Keratinocyte (primary cell): ENCODE measurements around the gene REN. TPM values are rescaled to one million over a fixed set of nuclear protein-coding genes. Genes with fewer than 3 reads are reported as not detected.
A peak's percentile ranks its signal among the peaks of the same experiment; 100 is the strongest.

Experiments
- DNase-seq: peaks from one replicate; pipeline ENCODE4 v3.0.0-alpha.2; 2011; ENCODE audit warnings: low read depth, missing footprints, low spot score
- FAIRE-seq: peaks from 2 replicates; lab custom pipeline; 2011; peaks lifted over from hg19 to GRCh38; lab: Jason Lieb, UNC
- H2AFZ ChIP-seq: 2 replicates; pipeline ENCODE4 v1.6.0; 2012; ENCODE audit warnings: low read length, control low read depth, inconsistent platforms; ENCODE audit not compliant: control insufficient read depth
- H3K27ac ChIP-seq: 2 replicates; pipeline ENCODE4 v1.5.1; 2011; ENCODE audit warnings: low read length; ENCODE audit not compliant: control insufficient read depth, insufficient read depth
- H3K27me3 ChIP-seq: 3 replicates; pipeline ENCODE4 v1.6.0; 2011; ENCODE audit warnings: low read length; ENCODE audit not compliant: control insufficient read depth, insufficient read depth; ENCODE audit errors: extremely low read depth
- H3K36me3 ChIP-seq, 2 experiments: 2 replicates in 1 of 2; 3 replicates in 1 of 2; pipeline ENCODE4 v1.5.1; 2011; ENCODE audit warnings: low read length in 2 of 2, mild to moderate bottlenecking in 1 of 2; ENCODE audit not compliant: control insufficient read depth in 2 of 2, insufficient read depth in 2 of 2; ENCODE audit errors: extremely low read depth in 1 of 2
- H3K4me1 ChIP-seq: 3 replicates; pipeline ENCODE4 v1.5.1; 2011; ENCODE audit warnings: low read length; ENCODE audit not compliant: control insufficient read depth, insufficient read depth; ENCODE audit errors: extremely low read depth
- H3K4me2 ChIP-seq: 3 replicates; pipeline ENCODE4 v1.6.0; 2011; ENCODE audit warnings: low read depth, low read length; ENCODE audit not compliant: control insufficient read depth, insufficient read depth; ENCODE audit errors: extremely low read depth
- H3K4me3 ChIP-seq, 3 experiments: fragments of 200-600 bp in 1 of 3; sonication (generic) in 1 of 3; 2 replicates in 2 of 3; 3 replicates in 1 of 3; pipeline ENCODE4 v1.5.1; 2011 to 2016; ENCODE audit warnings: low read length in 3 of 3, mild to moderate bottlenecking in 3 of 3, control low read depth in 2 of 3, inconsistent platforms in 1 of 3, low read depth in 1 of 3, mixed read lengths in 1 of 3, mixed run types in 1 of 3, moderate library complexity in 1 of 3; ENCODE audit not compliant: control insufficient read depth in 2 of 3, insufficient read depth in 2 of 3; ENCODE audit errors: extremely low read depth in 1 of 3
- H3K79me2 ChIP-seq: 2 replicates; pipeline ENCODE4 v1.6.0; 2012; ENCODE audit warnings: low read length; ENCODE audit not compliant: control insufficient read depth, insufficient read depth
- H3K9ac ChIP-seq: 3 replicates; pipeline ENCODE4 v1.6.0; 2011; ENCODE audit warnings: low read length; ENCODE audit not compliant: control insufficient read depth, insufficient read depth; ENCODE audit errors: extremely low read depth
- H3K9me1 ChIP-seq: 3 replicates; pipeline ENCODE4 v1.6.0; 2011; ENCODE audit warnings: low read length; ENCODE audit not compliant: control insufficient read depth, insufficient read depth; ENCODE audit errors: extremely low read depth
- H3K9me3 ChIP-seq: 2 replicates; pipeline ENCODE4 v1.5.1; 2012; ENCODE audit warnings: low read depth, low read length; ENCODE audit not compliant: control insufficient read depth
- H4K20me1 ChIP-seq: 3 replicates; pipeline ENCODE4 v1.6.0; 2011; ENCODE audit warnings: low read length; ENCODE audit not compliant: control insufficient read depth, insufficient read depth; ENCODE audit errors: extremely low read depth
- EZH2 ChIP-seq: IDR thresholded peaks from one replicate; pipeline ENCODE4 v1.6.1; 2012; ENCODE audit warnings: inconsistent platforms, mild to moderate bottlenecking, low read length, moderate library complexity
- dilution Hi-C: fragments of 300-500 bp; cut with MboI; formaldehyde crosslinking; loops from one replicate; pipeline ENCODE4 v1.7.0; 2020; ENCODE audit warnings: low sequenced_read_pairs; ENCODE audit not compliant: extremely low pct_ligation_motif_present
- polyA plus RNA-seq, 5 experiments: library from polyadenylated mRNA; depleted of rRNA in 3 of 5; stranded (reverse) in 3 of 5; stranded (forward) in 1 of 5; unstranded in 1 of 5; fragments of >200 nt; gene quantifications; 1 replicate in 1 of 5; 2 replicates in 3 of 5; 3 replicates in 1 of 5; pipeline versions ENCODE4 v1.2.1 to v1.2.3, GENCODE V29; 2011 to 2012; ENCODE audit warnings: missing spikeins in 2 of 5, low read depth in 1 of 5, low replicate concordance in 1 of 5
- TF ChIP-seq, protein P1 (sequence below), 3 experiments: IDR thresholded peaks in 1 of 3; conservative IDR thresholded peaks in 1 of 3; optimal IDR thresholded peaks in 1 of 3; 2 replicates in 2 of 3; 3 replicates in 1 of 3; pipeline versions ENCODE3 to v1.5.1; 2011; ENCODE audit warnings: low read length in 3 of 3, mild to moderate bottlenecking in 3 of 3, moderate library complexity in 2 of 3, control low read depth in 1 of 3, inconsistent platforms in 1 of 3; ENCODE audit not compliant: insufficient read depth in 2 of 3; ENCODE audit errors: extremely low read depth in 1 of 3

Gene REN
- polyA plus RNA-seq, 1 donor (not counting 4 experiments of a cell fraction or from before 2014, with no cell fraction given): not detected

DNA sequence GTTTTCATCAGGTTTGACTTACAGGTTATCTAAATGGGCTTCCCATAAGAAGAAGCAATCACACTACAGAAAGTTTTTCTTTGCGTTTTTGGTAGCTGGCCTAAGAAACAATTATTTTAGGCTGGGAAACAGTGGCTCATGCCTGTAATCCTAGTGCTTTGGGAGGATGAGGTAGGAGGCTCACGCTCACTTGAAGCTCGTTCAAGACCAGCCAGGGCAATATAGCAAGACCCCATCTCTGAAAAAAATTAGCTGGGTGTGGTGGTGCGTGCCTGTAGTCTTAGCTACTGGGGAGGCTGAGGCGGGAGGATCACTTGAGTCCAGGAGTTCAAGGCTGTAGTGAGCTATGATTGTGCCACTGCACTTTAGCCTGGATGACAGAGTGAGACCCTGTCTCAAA, 1.6 kb upstream of the REN start:
- Histone ChIP-seq H3K9me3 (peaks cover 6% of the 10 kb centered on the region), H3K27ac (no peak overlapping the region), H3K36me3 (no peaks in the 10 kb centered on the region), H3K4me3 (no peak overlapping the region), H3K4me1 (peaks cover 19% of the 10 kb centered on the region), H4K20me1 (no peaks in the 10 kb centered on the region), H3K9ac (no peak overlapping the region), H3K27me3 (no peaks in the 10 kb centered on the region), H3K4me2 (no peak overlapping the region), H3K9me1 (no peaks in the 10 kb centered on the region), H3K79me2 (no peaks in the 10 kb centered on the region), H2AFZ (no peak overlapping the region)
- no peak for TF ChIP-seq EZH2
- TF ChIP-seq, protein P1, sequence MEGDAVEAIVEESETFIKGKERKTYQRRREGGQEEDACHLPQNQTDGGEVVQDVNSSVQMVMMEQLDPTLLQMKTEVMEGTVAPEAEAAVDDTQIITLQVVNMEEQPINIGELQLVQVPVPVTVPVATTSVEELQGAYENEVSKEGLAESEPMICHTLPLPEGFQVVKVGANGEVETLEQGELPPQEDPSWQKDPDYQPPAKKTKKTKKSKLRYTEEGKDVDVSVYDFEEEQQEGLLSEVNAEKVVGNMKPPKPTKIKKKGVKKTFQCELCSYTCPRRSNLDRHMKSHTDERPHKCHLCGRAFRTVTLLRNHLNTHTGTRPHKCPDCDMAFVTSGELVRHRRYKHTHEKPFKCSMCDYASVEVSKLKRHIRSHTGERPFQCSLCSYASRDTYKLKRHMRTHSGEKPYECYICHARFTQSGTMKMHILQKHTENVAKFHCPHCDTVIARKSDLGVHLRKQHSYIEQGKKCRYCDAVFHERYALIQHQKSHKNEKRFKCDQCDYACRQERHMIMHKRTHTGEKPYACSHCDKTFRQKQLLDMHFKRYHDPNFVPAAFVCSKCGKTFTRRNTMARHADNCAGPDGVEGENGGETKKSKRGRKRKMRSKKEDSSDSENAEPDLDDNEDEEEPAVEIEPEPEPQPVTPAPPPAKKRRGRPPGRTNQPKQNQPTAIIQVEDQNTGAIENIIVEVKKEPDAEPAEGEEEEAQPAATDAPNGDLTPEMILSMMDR (optimal IDR thresholded peaks at IDR 0.05 in 1 of 3, IDR thresholded peaks at IDR 0.05 in 1 of 3, conservative IDR thresholded peaks at IDR 0.05 in 1 of 3; ENCODE audit: extremely low read depth in 1 of 3, insufficient read depth in 2 of 3, low read length in 3 of 3): no peak
- no peak for FAIRE-seq
- DNase-seq: no peak
- dilution Hi-C loops: no loop called here

DNA sequence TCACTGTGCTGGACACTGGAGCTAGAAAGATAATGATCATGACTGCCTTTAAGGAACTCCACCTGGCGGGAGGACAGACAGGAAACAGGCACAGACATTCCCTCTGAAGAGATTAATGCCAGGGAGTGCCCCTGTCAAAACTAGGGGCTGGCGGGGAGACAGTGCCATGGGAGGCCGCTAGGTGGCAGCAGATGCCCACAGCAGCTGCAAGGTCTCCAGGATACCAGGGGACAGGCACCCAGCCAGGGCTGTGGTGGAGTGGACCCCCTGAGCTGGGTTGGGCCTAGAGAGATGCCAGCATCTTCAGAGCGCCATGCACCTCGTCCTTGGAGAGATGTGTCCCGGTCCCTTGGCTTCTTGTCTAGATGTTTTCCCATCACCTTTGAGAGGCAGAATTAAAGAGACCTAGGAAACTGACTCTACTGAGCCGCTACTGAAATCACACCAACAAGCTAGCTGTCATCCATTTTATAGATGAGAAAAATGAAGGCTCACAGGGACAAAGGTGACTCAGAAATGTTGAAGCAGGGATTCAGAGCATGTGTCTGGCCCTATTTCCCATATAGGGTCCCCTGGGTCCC, 3.6 kb downstream of the REN start:
- DNase-seq: peak; percentile 64
- Histone ChIP-seq H3K79me2 (no peaks in the 10 kb centered on the region), H2AFZ (no peak overlapping the region), H3K9ac (no peak overlapping the region), H3K27me3 (no peaks in the 10 kb centered on the region), H3K4me3 (no peak overlapping the region), H3K4me1 (peaks cover 8% of the 10 kb centered on the region), H4K20me1 (no peaks in the 10 kb centered on the region), H3K36me3 (no peaks in the 10 kb centered on the region), H3K9me3 (no peaks in the 10 kb centered on the region), H3K4me2 (peak overlapping the region; percentile 33), H3K27ac (no peak overlapping the region), H3K9me1 (no peaks in the 10 kb centered on the region)
- TF ChIP-seq, protein P1 (optimal IDR thresholded peaks at IDR 0.05 in 1 of 3, IDR thresholded peaks at IDR 0.05 in 1 of 3, conservative IDR thresholded peaks at IDR 0.05 in 1 of 3; ENCODE audit: extremely low read depth in 1 of 3, insufficient read depth in 2 of 3, low read length in 3 of 3): peak; percentile 99 to 100 (median 100)
- no peak for TF ChIP-seq EZH2
- dilution Hi-C loops: no loop called here
- peak; percentile 94 for FAIRE-seq
